Liver (tissue), 3 donors: ENCODE results near the gene SNX20.

Experiments used
- ATF3 ChIP-seq: IDR thresholded peaks from 2 replicates; pipeline ENCODE4 v1.6.1; 2016; ENCODE audit warnings: antibody characterized with exemption
- EGR1 ChIP-seq, 2 donors: IDR thresholded peaks; 2 replicates each; pipeline ENCODE4 v1.6.1; 2016 to 2018; ENCODE audit warnings: antibody characterized with exemption in 2 of 2, low read depth in 2 of 2
- JUND ChIP-seq, 2 donors: IDR thresholded peaks; 2 replicates each; pipeline ENCODE4 v1.6.1; 2016; ENCODE audit warnings: antibody characterized with exemption in 2 of 2
- MAX ChIP-seq: IDR thresholded peaks from 2 replicates; pipeline ENCODE4 v1.6.1; 2016; ENCODE audit warnings: antibody characterized with exemption
- RAD21 ChIP-seq, 2 donors: IDR thresholded peaks; 2 replicates each; pipeline ENCODE4 v1.6.1; 2016; ENCODE audit warnings: antibody characterized with exemption in 2 of 2, mild to moderate bottlenecking in 2 of 2
- SP1 ChIP-seq: IDR thresholded peaks from 2 replicates; pipeline ENCODE4 v1.6.1; 2018; ENCODE audit warnings: antibody characterized with exemption, mild to moderate bottlenecking
- TAF1 ChIP-seq: conservative IDR thresholded peaks from 2 replicates; pipeline ENCODE4 v1.6.1; 2016; ENCODE audit warnings: antibody characterized with exemption, mild to moderate bottlenecking
- YY1 ChIP-seq: IDR thresholded peaks from 2 replicates; pipeline ENCODE4 v1.6.1; 2016; ENCODE audit warnings: antibody characterized with exemption, mild to moderate bottlenecking
- ZBTB33 ChIP-seq: IDR thresholded peaks from 2 replicates; pipeline ENCODE4 v1.6.1; 2016; ENCODE audit warnings: antibody characterized with exemption
- TF ChIP-seq, protein P1 (sequence below): fragments of 150-350 bp; IDR thresholded peaks from 2 replicates; pipeline ENCODE4 v1.5.1; 2017; ENCODE audit warnings: improper control_type of control experiment, low read depth, low read length; ENCODE audit not compliant: missing input control
- donor health status: healthy.
- donor health status: healthy.

DNA sequence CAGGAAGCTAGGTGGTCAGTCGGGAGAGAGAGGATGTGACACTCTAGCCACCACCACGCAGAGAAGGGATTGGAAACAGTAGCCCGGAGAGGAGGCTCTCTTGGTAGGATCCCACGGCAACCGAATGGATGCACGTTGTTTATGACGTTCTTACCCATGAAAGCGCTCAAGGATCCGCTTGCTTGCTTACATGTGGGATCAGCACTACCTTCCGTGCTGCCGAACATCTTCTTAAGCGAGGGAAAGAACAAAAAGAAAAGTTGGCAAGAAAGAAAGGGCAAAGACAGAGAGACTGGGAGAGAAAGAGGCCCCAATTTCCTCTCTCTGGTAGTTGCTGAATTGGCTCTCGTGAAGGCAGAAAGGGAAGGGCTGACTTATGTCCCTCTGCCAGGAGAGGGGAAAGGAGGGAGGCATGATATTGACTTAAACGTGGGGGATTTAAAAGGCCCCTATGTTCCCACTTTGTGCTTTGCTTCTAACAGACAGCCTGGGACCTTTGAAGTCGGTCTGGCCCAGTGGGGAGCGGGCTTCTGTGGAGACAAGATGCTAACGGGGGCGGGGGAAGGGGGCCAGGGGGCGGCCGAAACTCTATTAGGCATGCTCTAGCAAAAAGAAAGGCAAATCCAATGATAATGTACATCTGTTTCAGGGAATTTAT lies 35.4 kb downstream of the SNX20 start:
- TF ChIP-seq YY1 (no peak), TAF1 (no peak), RAD21 (IDR thresholded peaks at IDR 0.05) (no peak), JUND (IDR thresholded peaks at IDR 0.05) (no peak), SP1 (no peak), ZBTB33 (no peak), ATF3 (no peak), MAX (no peak), EGR1 (IDR thresholded peaks at IDR 0.05; ENCODE audit: low read depth in 2 of 2) (no peak)
- TF ChIP-seq, protein P1, sequence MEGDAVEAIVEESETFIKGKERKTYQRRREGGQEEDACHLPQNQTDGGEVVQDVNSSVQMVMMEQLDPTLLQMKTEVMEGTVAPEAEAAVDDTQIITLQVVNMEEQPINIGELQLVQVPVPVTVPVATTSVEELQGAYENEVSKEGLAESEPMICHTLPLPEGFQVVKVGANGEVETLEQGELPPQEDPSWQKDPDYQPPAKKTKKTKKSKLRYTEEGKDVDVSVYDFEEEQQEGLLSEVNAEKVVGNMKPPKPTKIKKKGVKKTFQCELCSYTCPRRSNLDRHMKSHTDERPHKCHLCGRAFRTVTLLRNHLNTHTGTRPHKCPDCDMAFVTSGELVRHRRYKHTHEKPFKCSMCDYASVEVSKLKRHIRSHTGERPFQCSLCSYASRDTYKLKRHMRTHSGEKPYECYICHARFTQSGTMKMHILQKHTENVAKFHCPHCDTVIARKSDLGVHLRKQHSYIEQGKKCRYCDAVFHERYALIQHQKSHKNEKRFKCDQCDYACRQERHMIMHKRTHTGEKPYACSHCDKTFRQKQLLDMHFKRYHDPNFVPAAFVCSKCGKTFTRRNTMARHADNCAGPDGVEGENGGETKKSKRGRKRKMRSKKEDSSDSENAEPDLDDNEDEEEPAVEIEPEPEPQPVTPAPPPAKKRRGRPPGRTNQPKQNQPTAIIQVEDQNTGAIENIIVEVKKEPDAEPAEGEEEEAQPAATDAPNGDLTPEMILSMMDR = no peak
